Endothelial cell of umbilical vein (primary cell): ENCODE measurements around the gene NSUN7. TPM values are rescaled to one million over a fixed set of nuclear protein-coding genes. Genes with fewer than 3 reads are reported as not detected.

Source experiments
- BruUV-seq: library from RNA; stranded (reverse); fragments of 400-500 nt; replicated peaks from 2 replicates; lab custom pipeline; 2021; lab: Mats Ljungman, UMichigan
- CTCF ChIA-PET: fragments of 300-600, 350-600 bp; sonication (Branson Sonifier 250); formaldehyde crosslinking; loops from one replicate; lab custom pipeline; 2021; ENCODE audit warnings: antibody characterized with exemption, inconsistent platforms; lab: Charles Lee
- POLR2A ChIA-PET: fragments of 300-600, 350-600 bp; sonication (Branson Sonifier 250); formaldehyde crosslinking; loops from one replicate; lab custom pipeline; 2021; ENCODE audit warnings: antibody characterized with exemption, inconsistent platforms; lab: Charles Lee
- DNase-seq: peaks from one replicate; pipeline ENCODE4 v3.0.0-alpha.2; 2011; ENCODE audit warnings: low read depth, low spot score
- FAIRE-seq: peaks from 2 replicates; lab custom pipeline; 2011; peaks lifted over from hg19 to GRCh38; lab: Jason Lieb, UNC
- H2AFZ ChIP-seq: 2 replicates; pipeline ENCODE4 v1.6.0; 2012; ENCODE audit warnings: low read depth, low read length, control low read depth, inconsistent platforms
- H3K27ac ChIP-seq: 2 replicates; pipeline ENCODE4 v1.5.1; 2011; ENCODE audit warnings: low read depth, mild to moderate bottlenecking, control low read depth, low read length, moderate library complexity; ENCODE audit not compliant: insufficient read depth
- H3K27me3 ChIP-seq, 2 experiments: 2 replicates each; pipeline versions ENCODE4 v1.6.0 to v1.6.1; 2011; ENCODE audit warnings: low read length in 2 of 2, mixed read lengths in 1 of 2; ENCODE audit not compliant: control insufficient read depth in 2 of 2, insufficient read depth in 2 of 2
- H3K36me3 ChIP-seq, 2 experiments: 2 replicates in 1 of 2; 3 replicates in 1 of 2; pipeline ENCODE4 v1.5.1; 2011; ENCODE audit warnings: low read length in 2 of 2, mild to moderate bottlenecking in 1 of 2, moderate library complexity in 1 of 2; ENCODE audit not compliant: control insufficient read depth in 2 of 2, insufficient read depth in 2 of 2; ENCODE audit errors: extremely low read depth in 1 of 2
- H3K4me1 ChIP-seq: 3 replicates; pipeline ENCODE4 v1.5.1; 2011; ENCODE audit warnings: mild to moderate bottlenecking, low read length; ENCODE audit not compliant: control insufficient read depth, insufficient read depth; ENCODE audit errors: extremely low read depth
- H3K4me2 ChIP-seq: 2 replicates; pipeline ENCODE4 v1.6.1; 2011; ENCODE audit warnings: low read length, control low read depth, mixed read lengths; ENCODE audit not compliant: insufficient read depth
- H3K4me3 ChIP-seq, 3 experiments: fragments of 200-600 bp in 1 of 3; sonication (generic), shearing (Covaris generic) in 1 of 3; replicated peaks in 1 of 3; 2 replicates each; pipeline ENCODE4 v1.5.1; 2011 to 2016; ENCODE audit warnings: control low read depth in 3 of 3, low read length in 3 of 3, mild to moderate bottlenecking in 2 of 3, inconsistent platforms in 1 of 3, low read depth in 1 of 3, moderate library complexity in 1 of 3; ENCODE audit not compliant: insufficient read depth in 1 of 3
- H3K79me2 ChIP-seq: 2 replicates; pipeline ENCODE4 v1.6.0; 2012; ENCODE audit warnings: low read length, inconsistent platforms; ENCODE audit not compliant: control insufficient read depth, insufficient read depth
- H3K9ac ChIP-seq: replicated peaks from 2 replicates; pipeline ENCODE3; 2011; ENCODE audit warnings: low read length, control low read depth; ENCODE audit not compliant: insufficient read depth; ENCODE audit errors: extremely low read depth
- H3K9me1 ChIP-seq: replicated peaks from 3 replicates; pipeline ENCODE4 v1.6.0; 2011; ENCODE audit warnings: mild to moderate bottlenecking, low read length; ENCODE audit not compliant: control insufficient read depth, insufficient read depth; ENCODE audit errors: extremely low read depth
- H3K9me3 ChIP-seq: replicated peaks from 2 replicates; pipeline ENCODE4 v1.5.1; 2012; ENCODE audit warnings: low read length, inconsistent platforms; ENCODE audit not compliant: control insufficient read depth, insufficient read depth
- H4K20me1 ChIP-seq: replicated peaks from 2 replicates; pipeline ENCODE3; 2011; ENCODE audit warnings: mild to moderate bottlenecking, low read length; ENCODE audit not compliant: control insufficient read depth, insufficient read depth; ENCODE audit errors: extremely low read depth
- CTCF ChIP-seq, 2 donors: IDR thresholded peaks; 1 replicate in 1 of 2; 2 replicates in 1 of 2; pipeline ENCODE4 v1.5.1; 2011; ENCODE audit warnings: low read length in 2 of 2, mild to moderate bottlenecking in 2 of 2, moderate library complexity in 2 of 2, control low read depth in 1 of 2, inconsistent platforms in 1 of 2, low read depth in 1 of 2; ENCODE audit not compliant: insufficient read depth in 1 of 2; ENCODE audit errors: extremely low read depth in 1 of 2
- EZH2 ChIP-seq: IDR thresholded peaks from 2 replicates; pipeline ENCODE4 v1.6.1; 2012; ENCODE audit warnings: borderline replicate concordance, low read depth, mild to moderate bottlenecking, moderate library complexity, low read length, inconsistent platforms; ENCODE audit not compliant: severe bottlenecking
- FOS ChIP-seq: IDR thresholded peaks from 2 replicates; pipeline ENCODE4 v1.6.1; 2011; ENCODE audit warnings: mild to moderate bottlenecking, low read length, moderate library complexity, borderline replicate concordance; ENCODE audit not compliant: insufficient read depth
- GATA2 ChIP-seq: IDR thresholded peaks from 2 replicates; pipeline ENCODE4 v1.7.0; 2011; ENCODE audit warnings: low read depth, mild to moderate bottlenecking, moderate library complexity, mixed read lengths, low read length; ENCODE audit not compliant: insufficient read length, insufficient read depth
- JUN ChIP-seq: IDR thresholded peaks from 2 replicates; pipeline ENCODE4 v1.6.1; 2011; ENCODE audit warnings: borderline replicate concordance, low read depth; ENCODE audit not compliant: insufficient read length, insufficient read depth
- MYC ChIP-seq: IDR thresholded peaks from one replicate; pipeline ENCODE4 v1.6.1; 2011; ENCODE audit warnings: mild to moderate bottlenecking, low read depth, low read length
- POLR2A ChIP-seq: IDR thresholded peaks from 2 replicates; pipeline ENCODE4 v1.6.1; 2012; ENCODE audit warnings: low read depth, mild to moderate bottlenecking, control low read depth, low read length
- POLR2AphosphoS5 ChIP-seq: IDR thresholded peaks from 2 replicates; pipeline ENCODE4 v1.6.1; 2012; ENCODE audit warnings: low read depth, mild to moderate bottlenecking, control low read depth, low read length, moderate library complexity; ENCODE audit not compliant: insufficient read depth
- dilution Hi-C: fragments of 300-500 bp; cut with MboI; formaldehyde crosslinking; loops from one replicate; pipeline ENCODE4 v1.15.0; 2019; ENCODE audit warnings: low sequenced_read_pairs; ENCODE audit not compliant: extremely low pct_ligation_motif_present
- intact Hi-C: fragments of 100-400 bp; cut with micrococcal nuclease; formaldehyde crosslinking; loops from one replicate; pipeline ENCODE4 v1.10.0; 2022
- polyA plus RNA-seq, 4 experiments: library from polyadenylated mRNA; depleted of rRNA in 3 of 4; stranded (reverse) in 3 of 4; unstranded in 1 of 4; fragments of >200 nt; gene quantifications; 2 replicates each; pipeline versions ENCODE4 v1.2.1 to v1.2.3, GENCODE V29; 2011 to 2012; ENCODE audit warnings: missing spikeins in 1 of 4
- total RNA-seq: library from RNA; stranded (reverse); gene quantifications from 2 replicates; pipeline ENCODE4 v1.2.3, GENCODE V29; 2021
- TF ChIP-seq, protein P1 (sequence below): IDR thresholded peaks from 2 replicates; pipeline ENCODE4 v1.6.1; 2011; ENCODE audit not compliant: insufficient read depth, insufficient read length

NSUN7 gene
- total and polyA plus RNA-seq, 2 donors (not counting 3 experiments of a cell fraction or from before 2014, with no cell fraction given): 0.03 to 0.20 TPM

DNA sequence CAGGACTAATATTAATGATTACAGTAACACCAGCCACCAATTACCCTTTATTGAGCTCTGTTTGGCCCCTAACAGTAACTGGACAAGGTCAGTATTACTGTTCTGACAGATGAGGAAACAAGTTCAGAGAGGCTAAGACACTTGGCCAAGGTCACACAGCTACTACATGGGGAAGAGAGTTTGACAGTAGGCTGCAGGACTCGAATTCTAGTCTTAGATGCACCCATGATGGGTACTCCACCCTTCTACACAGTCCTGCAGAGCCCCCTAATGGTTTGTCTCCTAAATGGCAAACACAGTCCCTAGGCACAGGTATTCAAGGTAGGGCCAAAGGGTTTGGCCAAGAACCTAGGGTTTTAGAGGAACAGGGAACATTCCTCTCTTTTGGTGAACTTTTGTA lies 93.9 kb downstream of the NSUN7 start:
- no peaks in the 10 kb centered on the region for H3K9me3 ChIP-seq
- H3K4me1 ChIP-seq: peaks cover 4% of the 10 kb centered on the region
- intact Hi-C loops: no loop called here
- no TSS peak for BruUV-seq
- H3K4me2 ChIP-seq: no peak overlapping the region
- no peaks in the 10 kb centered on the region for H4K20me1 ChIP-seq
- no peaks in the 10 kb centered on the region for H3K9me1 ChIP-seq
- ChIA-PET CTCF (interaction anchor here (0.7 to 1.2 kb wide), 2 partner anchors 11 to 54 kb away, joined by 3 read pairs; no protein-coding TSS in a partner anchor), POLR2A (no interaction called here)
- H3K79me2 ChIP-seq: peaks cover 3% of the 10 kb centered on the region
- no peaks in the 10 kb centered on the region for H3K27me3 ChIP-seq
- H3K4me3 ChIP-seq: no peak overlapping the region
- FAIRE-seq: no peak
- DNase-seq: no peak
- TF ChIP-seq CTCF (IDR thresholded peaks at IDR 0.05; ENCODE audit: extremely low read depth in 1 of 2, insufficient read depth in 1 of 2, low read depth in 1 of 2, low read length in 2 of 2) (no peak), MYC (no peak), GATA2 (no peak), JUN (no peak), EZH2 (no peak), FOS (no peak), POLR2AphosphoS5 (no peak), POLR2A (no peak)
- TF ChIP-seq, protein P1, sequence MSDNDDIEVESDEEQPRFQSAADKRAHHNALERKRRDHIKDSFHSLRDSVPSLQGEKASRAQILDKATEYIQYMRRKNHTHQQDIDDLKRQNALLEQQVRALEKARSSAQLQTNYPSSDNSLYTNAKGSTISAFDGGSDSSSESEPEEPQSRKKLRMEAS: no peak
- no peak overlapping the region for H2AFZ ChIP-seq
- H3K36me3 ChIP-seq: peaks cover 0 to 4% of the 10 kb centered on the region in 2 experiments
- dilution Hi-C loops: no loop called here
- no peak overlapping the region for H3K9ac ChIP-seq
- no peak overlapping the region for H3K27ac ChIP-seq
